Effector CD8-positive, alpha-beta T cell (primary cell): ENCODE data around the gene SRSF8.
"Not testable (repeated sequence)": the region's sequence is repeated elsewhere in the genome, so short reads cannot be mapped to it uniquely, and the experiment has no call there.

Source experiments
- DNase-seq: peaks from one replicate; lab custom pipeline; 2025; lab: John Stamatoyannopoulos, UW

The SRSF8 gene

GRCh38 chr11:95095858-95096587 is 29.3 kb downstream of the SRSF8 start:
- no peak for DNase-seq

GRCh38 chr11:95097209-95097608 is 30.5 kb downstream of the SRSF8 start:
- DNase-seq = no peak

GRCh38 chr11:95098826-95099225 is 32.1 kb downstream of the SRSF8 start:
- no peak for DNase-seq

GRCh38 chr11:95100191-95100648 is 33.5 kb downstream of the SRSF8 start:
- no peak for DNase-seq

GRCh38 chr11:95100856-95101507 is 34.3 kb downstream of the SRSF8 start:
- DNase-seq = no peak

- no peak for DNase-seq
Observed at GRCh38 chr11:95101935-95102334, 35.2 kb downstream of the SRSF8 start.

GRCh38 chr11:95102733-95103132 is 36.0 kb downstream of the SRSF8 start:
- DNase-seq = no peak

GRCh38 chr11:95103701-95104100 is 37.0 kb downstream of the SRSF8 start:
- no peak for DNase-seq

- no peak for DNase-seq
Observed at GRCh38 chr11:95104121-95104830, 37.6 kb downstream of the SRSF8 start.

- DNase-seq = no peak
Observed at GRCh38 chr11:95104856-95105255, 38.1 kb downstream of the SRSF8 start.

- no peak for DNase-seq
Observed at GRCh38 chr11:95108159-95108611, 41.5 kb downstream of the SRSF8 start.

- no peak for DNase-seq
Observed at GRCh38 chr11:95108671-95109551, 42.2 kb downstream of the SRSF8 start.

GRCh38 chr11:95111471-95111870 is 44.8 kb downstream of the SRSF8 start:
- DNase-seq = not testable (repeated sequence)

GRCh38 chr11:95111923-95112540 is 45.3 kb downstream of the SRSF8 start:
- no peak for DNase-seq

GRCh38 chr11:95115597-95115996 is 48.9 kb downstream of the SRSF8 start:
- DNase-seq = no peak

GRCh38 chr11:95119361-95120060 is 52.8 kb downstream of the SRSF8 start:
- no peak for DNase-seq
